GM12878 (cell line): ENCODE data around the gene PITPNM2. TPM values are rescaled to one million over a fixed set of nuclear protein-coding genes. Genes with fewer than 3 reads are reported as not detected.

Experiments used
- ATAC-seq: fragments of 200-7000 bp; cut with Tn5 transposase; 3 replicates; pipeline ENCODE4 v1.9.1; 2020; ENCODE audit warnings: mild to moderate bottlenecking, moderate library complexity
- BruUV-seq: library from RNA; stranded (reverse); fragments of 400-500 nt; replicated peaks from 2 replicates; lab custom pipeline; 2021; lab: Mats Ljungman, UMichigan
- CTCF ChIA-PET: fragments of 300-600 bp; sonication (Branson Sonifier 250); formaldehyde crosslinking; extraction: SDS; loops from one replicate; lab custom pipeline; 2021; ENCODE audit warnings: inconsistent platforms; lab: Yijun Ruan, JAX
- POLR2A ChIA-PET: fragments of 350-600 bp; formaldehyde crosslinking; extraction: SDS; loops from one replicate; lab custom pipeline; 2021; ENCODE audit warnings: inconsistent platforms; lab: Charles Lee
- RAD21 ChIA-PET: fragments of 300-600 bp; sonication (Branson Sonifier 250); formaldehyde crosslinking; loops from one replicate; lab custom pipeline; 2023; ENCODE audit warnings: antibody characterized with exemption; ENCODE audit not compliant: unreplicated experiment; lab: Charles Lee
- SMC1A ChIA-PET: fragments of 300-600 bp; sonication (Branson Sonifier 250); formaldehyde crosslinking; loops from one replicate; lab custom pipeline; 2023; ENCODE audit not compliant: unreplicated experiment, uncharacterized antibody; lab: Charles Lee
- DNase-seq: peaks from one replicate; pipeline ENCODE4 v3.0.0-alpha.2; 2011; ENCODE audit warnings: low read depth, low spot score
- FAIRE-seq: peaks from 3 replicates; lab custom pipeline; 2011; peaks lifted over from hg19 to GRCh38; lab: Jason Lieb, UNC
- H2AFZ ChIP-seq: 2 replicates; pipeline ENCODE4 v1.6.0; 2011; ENCODE audit warnings: low read depth, low read length, control low read depth; ENCODE audit not compliant: control insufficient read depth
- H3K27ac ChIP-seq: 2 replicates; pipeline ENCODE4 v1.5.1; 2011; ENCODE audit warnings: control low read depth; ENCODE audit not compliant: control insufficient read depth, insufficient read depth
- H3K27me3 ChIP-seq, 2 experiments: replicated peaks in 1 of 2; 2 replicates each; pipeline versions ENCODE4 v1.6.0 to v1.6.1; 2011; ENCODE audit warnings: low read length in 1 of 2; ENCODE audit not compliant: control insufficient read depth in 2 of 2, insufficient read depth in 2 of 2
- H3K36me3 ChIP-seq, 2 experiments: 2 replicates each; pipeline ENCODE4 v1.5.1; 2011; ENCODE audit warnings: low read length in 1 of 2; ENCODE audit not compliant: control insufficient read depth in 2 of 2, insufficient read depth in 2 of 2
- H3K4me1 ChIP-seq: 2 replicates; pipeline ENCODE4 v1.6.1; 2011; ENCODE audit warnings: mild to moderate bottlenecking, low read length, moderate library complexity, mixed read lengths; ENCODE audit not compliant: control insufficient read depth, insufficient read depth
- H3K4me2 ChIP-seq: 2 replicates; pipeline ENCODE4 v1.6.0; 2011; ENCODE audit warnings: control low read depth; ENCODE audit not compliant: control insufficient read depth, insufficient read depth
- H3K4me3 ChIP-seq: fragments of 200-600 bp; sonication (generic); 2 replicates; pipeline ENCODE4 v1.5.1; 2016
- H3K79me2 ChIP-seq: 2 replicates; pipeline ENCODE4 v1.6.0; 2011; ENCODE audit warnings: low read length; ENCODE audit not compliant: control insufficient read depth, insufficient read depth
- H3K9ac ChIP-seq: 2 replicates; pipeline ENCODE4 v1.8.0; 2011; ENCODE audit warnings: low read length, control low read depth, mixed read lengths; ENCODE audit not compliant: control insufficient read depth, insufficient read depth
- H3K9me3 ChIP-seq: replicated peaks from 3 replicates; pipeline ENCODE4 v1.5.1; 2011; ENCODE audit warnings: mild to moderate bottlenecking, low read length; ENCODE audit not compliant: control insufficient read depth, insufficient read depth
- H4K20me1 ChIP-seq: 2 replicates; pipeline ENCODE4 v1.6.0; 2011; ENCODE audit not compliant: control insufficient read depth, insufficient read depth
- CBFB ChIP-seq: IDR thresholded peaks from 2 replicates; pipeline ENCODE4 v1.6.1; 2016; ENCODE audit warnings: antibody characterized with exemption, low read depth
- IRF3 ChIP-seq: fragments of 450-650 bp; IDR thresholded peaks from 2 replicates; pipeline ENCODE4 v1.6.1; 2014; ENCODE audit warnings: mild to moderate bottlenecking
- KLF5 ChIP-seq: fragments of 450-650 bp; IDR thresholded peaks from 2 replicates; pipeline ENCODE4 v1.6.1; 2014; ENCODE audit warnings: mild to moderate bottlenecking; ENCODE audit not compliant: partially characterized antibody
- MTA2 ChIP-seq: fragments of 450-650 bp; IDR thresholded peaks from 2 replicates; pipeline ENCODE4 v1.6.1; 2016; ENCODE audit warnings: low read depth, mild to moderate bottlenecking, moderate library complexity
- NFIC ChIP-seq: IDR thresholded peaks from 2 replicates; pipeline ENCODE4 v1.6.1; 2012; ENCODE audit warnings: low read depth, mild to moderate bottlenecking, inconsistent platforms, low read length, moderate library complexity
- NKRF ChIP-seq: fragments of 450-650 bp; conservative IDR thresholded peaks from 2 replicates; pipeline ENCODE4 v1.6.1; 2017; ENCODE audit warnings: mild to moderate bottlenecking, moderate library complexity
- NR2C1 ChIP-seq: fragments of 450-650 bp; IDR thresholded peaks from 2 replicates; pipeline ENCODE4 v1.6.1; 2017; ENCODE audit warnings: antibody characterized with exemption, mild to moderate bottlenecking, moderate library complexity
- NR2C2 ChIP-seq: IDR thresholded peaks from 2 replicates; pipeline ENCODE4 v1.6.1; 2011; ENCODE audit warnings: borderline replicate concordance, low read depth; ENCODE audit not compliant: control insufficient read depth, insufficient read length
- PAX8 ChIP-seq: fragments of 450-650 bp; IDR thresholded peaks from 2 replicates; pipeline ENCODE4 v1.6.1; 2017; ENCODE audit warnings: mild to moderate bottlenecking, moderate library complexity
- POLR2A ChIP-seq: IDR thresholded peaks from 2 replicates; pipeline ENCODE4 v1.6.1; 2011; ENCODE audit warnings: low read depth, mild to moderate bottlenecking, low read length
- POLR2AphosphoS2 ChIP-seq: IDR thresholded peaks from 2 replicates; pipeline ENCODE4 v1.6.1; 2011; ENCODE audit warnings: low read depth, mild to moderate bottlenecking, low read length, improper control_type of control experiment, moderate library complexity
- RBBP5 ChIP-seq: fragments of 200-600 bp; sonication (generic); conservative IDR thresholded peaks from 2 replicates; pipeline ENCODE4 v1.6.1; 2016
- SMAD5 ChIP-seq: IDR thresholded peaks from 2 replicates; pipeline ENCODE4 v1.6.1; 2016; ENCODE audit warnings: antibody characterized with exemption, low read depth
- STAT1 ChIP-seq: fragments of 450-650 bp; conservative IDR thresholded peaks from 2 replicates; pipeline ENCODE4 v1.6.1; 2014; ENCODE audit warnings: antibody characterized with exemption, mild to moderate bottlenecking
- SUPT20H ChIP-seq: IDR thresholded peaks from 2 replicates; pipeline ENCODE4 v1.6.1; 2011; ENCODE audit warnings: low read depth, mild to moderate bottlenecking, low read length, moderate library complexity, borderline replicate concordance; ENCODE audit not compliant: control insufficient read depth
- ZNF274 ChIP-seq: IDR thresholded peaks from one replicate; pipeline ENCODE4 v1.8.0; 2011; ENCODE audit not compliant: insufficient read length, insufficient read depth
- ZNF622 ChIP-seq: fragments of 450-650 bp; IDR thresholded peaks from 2 replicates; pipeline ENCODE4 v1.6.1; 2017; ENCODE audit warnings: mild to moderate bottlenecking, inconsistent platforms
- WGBS: methylation state at CpG from one replicate; pipeline ENCODE4 v1.1.6; 2016; ENCODE audit warnings: low lambda C conversion rate; ENCODE audit not compliant: insufficient replicate concordance, insufficient coverage; ENCODE audit errors: missing lambda C conversion rate; 5-methylcytosine and 5-hydroxymethylcytosine counted together
- in situ Hi-C: fragments of 300-500 bp; cut with MboI; formaldehyde crosslinking; loops from 9 replicates; pipeline ENCODE4 v1.14.3; 2018; ENCODE audit warnings: mixed read lengths
- intact Hi-C: fragments of 100-400 bp; cut with micrococcal nuclease; formaldehyde crosslinking; loops from one replicate; pipeline ENCODE4 v1.14.2; 2022; ENCODE audit not compliant: unreplicated experiment
- polyA plus RNA-seq, 11 experiments: library from polyadenylated mRNA; depleted of rRNA in 4 of 11; unstranded in 6 of 11; stranded (reverse) in 5 of 11; fragments of >200 nt; fragmentation: Nextera tagmentation in 4 of 11; fragmentation: Illumina TruSeq in 1 of 11; extraction: Ambion mirVana in 4 of 11; extraction: Trizol in 1 of 11; gene quantifications; 1 replicate in 1 of 11; 2 replicates in 10 of 11; pipeline versions ENCODE4 v1.2.1 to v1.2.3, GENCODE V29; 2011 to 2016; ENCODE audit warnings: inconsistent platforms in 2 of 11, missing spikeins in 2 of 11, low read depth in 1 of 11
- total RNA-seq, 4 experiments: library from RNA; depleted of rRNA in 3 of 4; stranded (reverse); fragments of >200 nt in 3 of 4; fragmentation: Illumina TruSeq in 1 of 4; extraction: Trizol in 1 of 4; gene quantifications; 2 replicates each; pipeline versions ENCODE4 v1.2.1 to v1.2.3, GENCODE V29; 2013 to 2021
- TF ChIP-seq, protein P1 (sequence below): IDR thresholded peaks from 2 replicates; pipeline ENCODE4 v1.6.1; 2012; ENCODE audit warnings: low read depth, low read length, improper control_type of control experiment
- TF ChIP-seq, protein P2 (sequence below): fragments of 450-650 bp; IDR thresholded peaks from 2 replicates; pipeline ENCODE4 v1.6.1; 2017; ENCODE audit warnings: mild to moderate bottlenecking, low read depth, inconsistent platforms; ENCODE audit not compliant: poor library complexity, severe bottlenecking

The PITPNM2 gene
- total and polyA plus RNA-seq, 10 of the 15 experiments (the other 5 are each of a cell fraction or from before 2014, with no cell fraction given), result 0.03 to 1.0 (median 0.24) TPM; not detected in 1

GRCh38 chr12:123102366-123102765 is 48.5 kb downstream of the PITPNM2 start (continued):
- TF ChIP-seq IRF3, result no peak

DNA sequence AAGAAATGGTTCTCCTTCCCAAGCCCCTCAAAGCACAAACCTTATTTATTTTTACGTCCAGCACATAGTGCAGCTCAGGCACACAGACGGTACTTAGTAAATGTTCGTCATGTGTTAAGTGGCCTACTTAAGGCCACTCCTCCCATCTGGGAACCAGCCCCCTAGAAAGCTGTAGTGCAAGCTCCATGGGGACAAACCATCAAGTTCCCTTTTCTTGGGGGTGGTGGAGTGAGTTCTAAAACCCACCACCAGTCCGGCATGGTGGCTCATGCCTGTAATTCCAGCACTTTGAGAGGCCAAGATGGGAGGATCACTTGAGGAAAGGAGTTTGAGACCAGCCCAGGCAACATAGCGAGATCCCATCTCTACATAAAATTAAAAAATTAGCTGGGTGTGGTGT is 49.4 kb downstream of the PITPNM2 start:
- FAIRE-seq (no peak), ATAC-seq (no peak), DNase-seq (no peak)
- CTCF ChIA-PET, result interaction anchor here (1.2 kb wide), 1 partner anchor 14 kb away, joined by 3 read pairs; no protein-coding TSS in a partner anchor
- 51% methylated on average over 5 of the region's 5 CpGs for WGBS
- BruUV-seq, result no TSS peak
- H4K20me1 ChIP-seq, result no peaks in the 10 kb centered on the region
- H3K27me3 ChIP-seq, result no peaks in the 10 kb centered on the region; a peak in 1 of 4 replicates
- SMC1A ChIA-PET, result no interaction called here
- no peaks in the 10 kb centered on the region for H3K79me2 ChIP-seq
- no peaks in the 10 kb centered on the region; the same call in 1 of the 2 replicates for H3K4me1 ChIP-seq
- intact Hi-C loops, result no loop called here
- H2AFZ ChIP-seq, result no peak overlapping the region
- POLR2A ChIA-PET, result no interaction called here
- H3K27ac ChIP-seq, result no peak overlapping the region
- no peaks in the 10 kb centered on the region for H3K9me3 ChIP-seq
- no peak overlapping the region for H3K4me2 ChIP-seq
- TF ChIP-seq POLR2A, result no peak
- TF ChIP-seq STAT1, result no peak
- no peak for TF ChIP-seq RBBP5
- no peak for TF ChIP-seq ZNF622
- TF ChIP-seq SUPT20H, result no peak
- TF ChIP-seq, protein P1, sequence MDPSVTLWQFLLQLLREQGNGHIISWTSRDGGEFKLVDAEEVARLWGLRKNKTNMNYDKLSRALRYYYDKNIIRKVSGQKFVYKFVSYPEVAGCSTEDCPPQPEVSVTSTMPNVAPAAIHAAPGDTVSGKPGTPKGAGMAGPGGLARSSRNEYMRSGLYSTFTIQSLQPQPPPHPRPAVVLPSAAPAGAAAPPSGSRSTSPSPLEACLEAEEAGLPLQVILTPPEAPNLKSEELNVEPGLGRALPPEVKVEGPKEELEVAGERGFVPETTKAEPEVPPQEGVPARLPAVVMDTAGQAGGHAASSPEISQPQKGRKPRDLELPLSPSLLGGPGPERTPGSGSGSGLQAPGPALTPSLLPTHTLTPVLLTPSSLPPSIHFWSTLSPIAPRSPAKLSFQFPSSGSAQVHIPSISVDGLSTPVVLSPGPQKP, result no peak
- no peak for TF ChIP-seq CBFB
- no peak for TF ChIP-seq NFIC
- TF ChIP-seq NR2C1, result no peak
- TF ChIP-seq SMAD5, result no peak
- no peak for TF ChIP-seq PAX8
- no peak for TF ChIP-seq POLR2AphosphoS2
- TF ChIP-seq, protein P2, sequence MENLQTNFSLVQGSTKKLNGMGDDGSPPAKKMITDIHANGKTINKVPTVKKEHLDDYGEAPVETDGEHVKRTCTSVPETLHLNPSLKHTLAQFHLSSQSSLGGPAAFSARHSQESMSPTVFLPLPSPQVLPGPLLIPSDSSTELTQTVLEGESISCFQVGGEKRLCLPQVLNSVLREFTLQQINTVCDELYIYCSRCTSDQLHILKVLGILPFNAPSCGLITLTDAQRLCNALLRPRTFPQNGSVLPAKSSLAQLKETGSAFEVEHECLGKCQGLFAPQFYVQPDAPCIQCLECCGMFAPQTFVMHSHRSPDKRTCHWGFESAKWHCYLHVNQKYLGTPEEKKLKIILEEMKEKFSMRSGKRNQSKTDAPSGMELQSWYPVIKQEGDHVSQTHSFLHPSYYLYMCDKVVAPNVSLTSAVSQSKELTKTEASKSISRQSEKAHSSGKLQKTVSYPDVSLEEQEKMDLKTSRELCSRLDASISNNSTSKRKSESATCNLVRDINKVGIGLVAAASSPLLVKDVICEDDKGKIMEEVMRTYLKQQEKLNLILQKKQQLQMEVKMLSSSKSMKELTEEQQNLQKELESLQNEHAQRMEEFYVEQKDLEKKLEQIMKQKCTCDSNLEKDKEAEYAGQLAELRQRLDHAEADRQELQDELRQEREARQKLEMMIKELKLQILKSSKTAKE, result no peak
- TF ChIP-seq NR2C2, result no peak
- TF ChIP-seq ZNF274, result no peak
- TF ChIP-seq NKRF, result no peak
- no peak for TF ChIP-seq MTA2
- TF ChIP-seq KLF5, result no peak
- TF ChIP-seq, all 136 proteins: peak for 0
- Histone ChIP-seq H3K9ac (no peak overlapping the region), H3K4me3 (no peak overlapping the region), H3K36me3 (no peaks in the 10 kb centered on the region)
- in situ Hi-C loops, result no loop called here
- RAD21 ChIA-PET, result no interaction called here
